ENCODE results near the gene EXOSC6. TPM values are rescaled to one million over a fixed set of nuclear protein-coding genes. Genes with fewer than 3 reads are reported as not detected.

Gene EXOSC6
- total RNA-seq, 1 experiment from 2014 or later: 19.3 TPM

DNA sequence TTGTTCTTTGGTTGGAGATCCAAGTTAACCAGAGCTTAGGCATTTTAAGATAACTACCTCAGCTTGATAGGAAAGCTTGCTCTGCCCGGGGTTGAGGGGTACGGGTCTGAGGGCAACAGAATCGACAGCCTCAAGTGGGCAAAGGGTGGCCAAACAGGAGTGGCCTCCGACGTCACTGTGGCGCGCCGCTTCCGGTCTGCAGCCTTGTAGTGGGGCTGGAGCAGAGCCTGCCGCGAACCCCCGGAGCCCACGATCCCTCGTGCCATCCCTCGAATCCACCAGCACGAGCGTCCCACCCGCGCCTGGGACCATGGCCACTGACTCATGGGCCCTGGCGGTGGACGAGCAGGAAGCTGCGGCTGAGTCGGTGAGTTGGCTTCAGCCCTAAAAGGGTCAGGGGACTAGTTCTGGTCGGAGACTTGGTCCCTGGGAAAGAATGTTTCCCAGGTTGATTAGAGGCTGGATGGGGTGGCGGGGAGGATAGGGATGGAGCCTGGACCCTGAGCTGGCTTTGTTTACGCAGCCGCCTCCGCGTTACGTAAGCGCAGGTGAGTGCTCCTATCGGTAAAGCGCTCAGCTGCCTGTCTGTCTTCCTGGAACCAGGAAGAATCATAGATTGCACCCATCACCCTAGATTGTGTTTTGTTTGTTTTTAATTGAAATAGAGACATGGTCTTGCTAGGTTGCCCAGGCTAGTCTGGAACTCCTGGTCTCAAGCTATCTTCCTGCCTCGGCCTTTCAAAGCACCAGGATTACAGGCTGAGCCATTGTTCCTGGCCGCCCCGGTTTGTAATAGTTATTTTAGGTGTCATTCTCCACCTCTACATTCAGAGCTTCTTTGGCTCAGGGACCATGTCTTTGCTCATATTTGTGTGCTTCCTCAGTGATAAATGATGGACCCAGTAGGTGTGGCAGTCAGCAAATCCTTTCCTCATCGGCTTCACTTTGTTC lies 47.5 kb upstream of the EXOSC6 start, which contains the start of gene DDX19B:
DDX19B (plus strand) TSS at position 199 of the 951 bp plus-strand sequence; CDS start at position 311, 112 bp downstream.
- peak within 1 kb of the TSS; percentile 93 for H3K4me3 ChIP-seq (ENCODE audit: low read depth in 2 of 2, low read length in 2 of 2)
- H3K4me1 ChIP-seq (ENCODE audit: control insufficient read depth, insufficient read depth, low read length): 0 out of 2 replicates have a peak, but pooled peaks cover 2% of the 10 kb centered on the region
- no peaks in the 10 kb centered on the region for H3K27me3 ChIP-seq (ENCODE audit: control insufficient read depth, insufficient read depth, low read length)
- H3K36me3 ChIP-seq (ENCODE audit: control insufficient read depth, insufficient read depth, low read length): no peaks in the 10 kb centered on the region; the same call in none of the 2 replicates
- 0 out of 2 replicates have a peak, but pooled peaks cover 5% of the 10 kb centered on the region for H3K9me3 ChIP-seq (ENCODE audit: control insufficient read depth, insufficient read depth, low read depth, low read length)
- BruUV-seq (replicated peaks): no TSS peak
- DNase-seq (ENCODE audit: low read depth, low spot score) (no peak), ATAC-seq (peak; percentile 97)
- H3K27ac ChIP-seq (ENCODE audit: low read length): peak within 1 kb of the TSS; percentile 91
- ChIA-PET CTCF (no interaction called here), POLR2A (no interaction called here)
- in situ Hi-C loops (cut with HindIII; ENCODE audit: low pct_unique_long_range_greater_than_20kb, low sequenced_read_pairs) (no loop called here), intact Hi-C loops (cut with micrococcal nuclease; ENCODE audit: unreplicated experiment) (no loop called here)
- TF ChIP-seq CTCF (IDR thresholded peaks at IDR 0.05) (no peak), POLR2AphosphoS5 (IDR thresholded peaks at IDR 0.05; ENCODE audit: low read depth, low read length) (peak; percentile 67), SIN3A (IDR thresholded peaks at IDR 0.05; ENCODE audit: borderline replicate concordance, insufficient read depth, low read depth, low read length) (no peak), TCF7L2 (IDR thresholded peaks at IDR 0.05; ENCODE audit: low read depth, low read length) (peak; percentile 62; the same call in 1 of the 2 replicates)
- TF ChIP-seq, protein P1, sequence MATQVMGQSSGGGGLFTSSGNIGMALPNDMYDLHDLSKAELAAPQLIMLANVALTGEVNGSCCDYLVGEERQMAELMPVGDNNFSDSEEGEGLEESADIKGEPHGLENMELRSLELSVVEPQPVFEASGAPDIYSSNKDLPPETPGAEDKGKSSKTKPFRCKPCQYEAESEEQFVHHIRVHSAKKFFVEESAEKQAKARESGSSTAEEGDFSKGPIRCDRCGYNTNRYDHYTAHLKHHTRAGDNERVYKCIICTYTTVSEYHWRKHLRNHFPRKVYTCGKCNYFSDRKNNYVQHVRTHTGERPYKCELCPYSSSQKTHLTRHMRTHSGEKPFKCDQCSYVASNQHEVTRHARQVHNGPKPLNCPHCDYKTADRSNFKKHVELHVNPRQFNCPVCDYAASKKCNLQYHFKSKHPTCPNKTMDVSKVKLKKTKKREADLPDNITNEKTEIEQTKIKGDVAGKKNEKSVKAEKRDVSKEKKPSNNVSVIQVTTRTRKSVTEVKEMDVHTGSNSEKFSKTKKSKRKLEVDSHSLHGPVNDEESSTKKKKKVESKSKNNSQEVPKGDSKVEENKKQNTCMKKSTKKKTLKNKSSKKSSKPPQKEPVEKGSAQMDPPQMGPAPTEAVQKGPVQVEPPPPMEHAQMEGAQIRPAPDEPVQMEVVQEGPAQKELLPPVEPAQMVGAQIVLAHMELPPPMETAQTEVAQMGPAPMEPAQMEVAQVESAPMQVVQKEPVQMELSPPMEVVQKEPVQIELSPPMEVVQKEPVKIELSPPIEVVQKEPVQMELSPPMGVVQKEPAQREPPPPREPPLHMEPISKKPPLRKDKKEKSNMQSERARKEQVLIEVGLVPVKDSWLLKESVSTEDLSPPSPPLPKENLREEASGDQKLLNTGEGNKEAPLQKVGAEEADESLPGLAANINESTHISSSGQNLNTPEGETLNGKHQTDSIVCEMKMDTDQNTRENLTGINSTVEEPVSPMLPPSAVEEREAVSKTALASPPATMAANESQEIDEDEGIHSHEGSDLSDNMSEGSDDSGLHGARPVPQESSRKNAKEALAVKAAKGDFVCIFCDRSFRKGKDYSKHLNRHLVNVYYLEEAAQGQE (IDR thresholded peaks at IDR 0.05; ENCODE audit: insufficient read depth in 1 of 2, low read depth in 2 of 2, low read length in 1 of 2): no peak

GRCh38 chr16:70295634-70296033 lies 43.9 kb upstream of the EXOSC6 start:
- Histone ChIP-seq H3K27me3 (ENCODE audit: control insufficient read depth, insufficient read depth, low read length) (no peaks in the 10 kb centered on the region), H3K4me3 (ENCODE audit: low read depth in 2 of 2, low read length in 2 of 2) (no peak overlapping the region), H3K36me3 (ENCODE audit: control insufficient read depth, insufficient read depth, low read length) (no peaks in the 10 kb centered on the region; the same call in 1 of the 2 replicates), H3K9me3 (ENCODE audit: control insufficient read depth, insufficient read depth, low read depth, low read length) (no peaks in the 10 kb centered on the region), H3K4me1 (ENCODE audit: control insufficient read depth, insufficient read depth, low read length) (0 out of 2 replicates have a peak, but pooled peaks cover 2% of the 10 kb centered on the region), H3K27ac (ENCODE audit: low read length) (no peak overlapping the region)
- intact Hi-C loops (cut with micrococcal nuclease; ENCODE audit: unreplicated experiment) (no loop called here), in situ Hi-C loops (cut with HindIII; ENCODE audit: low pct_unique_long_range_greater_than_20kb, low sequenced_read_pairs) (no loop called here)
- BruUV-seq (replicated peaks): no TSS peak
- CTCF ChIA-PET: no interaction called here
- ATAC-seq (no peak), DNase-seq (ENCODE audit: low read depth, low spot score) (no peak)
- POLR2A ChIA-PET: no interaction called here
- TF ChIP-seq CTCF (IDR thresholded peaks at IDR 0.05) (no peak), SIN3A (IDR thresholded peaks at IDR 0.05; ENCODE audit: borderline replicate concordance, insufficient read depth, low read depth, low read length) (no peak), POLR2AphosphoS5 (IDR thresholded peaks at IDR 0.05; ENCODE audit: low read depth, low read length) (no peak), TCF7L2 (IDR thresholded peaks at IDR 0.05; ENCODE audit: low read depth, low read length) (no peak)
- TF ChIP-seq, protein P1 (IDR thresholded peaks at IDR 0.05; ENCODE audit: insufficient read depth in 1 of 2, low read depth in 2 of 2, low read length in 1 of 2): no peak
